Measurements from ENCODE around the gene IPO11. TPM values are rescaled to one million over a fixed set of nuclear protein-coding genes. Genes with fewer than 3 reads are reported as not detected.
"Not testable (repeated sequence)": the region's sequence is repeated elsewhere in the genome, so short reads cannot be mapped to it uniquely, and the experiment has no call there.

Gene IPO11
- total RNA-seq, 2 donors from 2014 or later = 17.5 to 39.8 TPM

DNA sequence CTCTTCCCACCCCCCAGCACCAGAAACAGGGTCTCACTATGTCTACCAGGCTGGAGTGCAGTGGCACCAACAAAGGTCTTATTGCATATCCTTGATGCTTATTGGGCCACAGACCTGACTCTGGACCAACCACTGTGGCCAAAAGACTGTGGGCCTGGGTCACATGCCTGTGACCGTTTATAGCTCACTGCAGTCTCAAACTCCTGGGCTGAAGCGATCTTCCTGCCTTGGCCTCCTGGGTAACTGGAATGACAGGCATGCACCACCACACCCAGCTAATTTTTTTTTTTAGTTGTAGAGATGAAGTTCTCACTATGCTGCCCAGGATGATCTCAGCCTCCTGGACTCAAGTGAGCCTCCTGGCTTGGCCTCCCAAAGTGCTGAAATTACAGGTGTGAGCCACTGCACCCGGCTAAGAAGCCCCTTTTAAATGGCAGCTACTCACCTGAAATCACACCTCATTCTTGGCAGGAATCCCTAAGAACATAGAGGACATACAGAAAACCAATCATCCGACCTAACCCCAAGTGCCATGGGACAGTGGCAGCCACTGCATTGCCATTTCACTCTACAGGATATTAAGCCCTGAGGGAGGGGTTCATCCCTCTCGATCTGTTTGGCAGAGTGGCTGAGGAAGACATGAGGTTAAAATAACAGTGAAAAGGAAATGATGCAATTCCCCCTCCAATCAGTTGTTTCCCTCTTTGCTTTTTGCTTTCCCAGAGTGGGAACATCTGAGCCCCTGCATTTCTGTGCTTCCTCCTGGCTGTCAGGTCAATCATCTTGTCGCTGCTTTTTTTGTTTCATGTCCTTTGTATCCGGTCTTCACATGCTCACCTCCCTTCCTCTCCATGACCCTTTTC lies 240.7 kb downstream of the IPO11 start:
- no peak for DNase-seq

DNA sequence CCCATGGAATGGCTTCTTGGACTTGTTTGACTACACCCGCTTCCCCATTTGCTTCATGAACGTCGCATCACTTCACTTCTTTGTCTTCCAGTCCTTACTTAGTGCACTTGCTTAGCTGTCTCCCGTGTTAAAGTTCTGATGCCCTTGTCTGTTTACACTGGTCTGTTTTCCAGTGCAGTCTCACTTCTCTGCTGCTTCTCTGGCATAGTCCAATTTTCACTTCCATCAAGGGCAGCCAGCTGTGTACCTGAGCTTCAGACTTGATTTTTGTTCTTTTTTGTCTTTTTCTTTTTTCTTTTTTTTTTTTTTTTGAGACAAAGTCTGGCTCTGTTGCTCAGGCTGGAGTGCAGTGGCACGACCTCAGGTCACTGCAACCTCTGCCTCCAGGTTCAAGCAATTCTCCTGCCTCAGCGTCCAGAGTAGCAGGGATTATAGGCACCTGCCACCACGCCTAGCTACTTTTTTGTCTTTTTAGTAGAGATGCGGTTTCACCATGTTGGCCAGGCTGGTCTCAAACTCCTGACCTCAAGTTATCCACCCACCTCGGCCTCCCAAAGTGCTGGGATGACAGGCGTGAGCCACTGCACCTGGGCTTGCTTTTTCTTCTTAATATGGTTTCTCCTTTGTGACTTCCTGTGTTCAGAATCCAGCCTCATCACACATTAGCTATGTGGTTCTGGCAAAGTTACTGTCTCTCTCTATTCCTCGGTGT lies 241.5 kb downstream of the IPO11 start:
- TF ChIP-seq, protein P1, sequence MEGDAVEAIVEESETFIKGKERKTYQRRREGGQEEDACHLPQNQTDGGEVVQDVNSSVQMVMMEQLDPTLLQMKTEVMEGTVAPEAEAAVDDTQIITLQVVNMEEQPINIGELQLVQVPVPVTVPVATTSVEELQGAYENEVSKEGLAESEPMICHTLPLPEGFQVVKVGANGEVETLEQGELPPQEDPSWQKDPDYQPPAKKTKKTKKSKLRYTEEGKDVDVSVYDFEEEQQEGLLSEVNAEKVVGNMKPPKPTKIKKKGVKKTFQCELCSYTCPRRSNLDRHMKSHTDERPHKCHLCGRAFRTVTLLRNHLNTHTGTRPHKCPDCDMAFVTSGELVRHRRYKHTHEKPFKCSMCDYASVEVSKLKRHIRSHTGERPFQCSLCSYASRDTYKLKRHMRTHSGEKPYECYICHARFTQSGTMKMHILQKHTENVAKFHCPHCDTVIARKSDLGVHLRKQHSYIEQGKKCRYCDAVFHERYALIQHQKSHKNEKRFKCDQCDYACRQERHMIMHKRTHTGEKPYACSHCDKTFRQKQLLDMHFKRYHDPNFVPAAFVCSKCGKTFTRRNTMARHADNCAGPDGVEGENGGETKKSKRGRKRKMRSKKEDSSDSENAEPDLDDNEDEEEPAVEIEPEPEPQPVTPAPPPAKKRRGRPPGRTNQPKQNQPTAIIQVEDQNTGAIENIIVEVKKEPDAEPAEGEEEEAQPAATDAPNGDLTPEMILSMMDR (IDR thresholded peaks at IDR 0.05) = no peak
- no peak overlapping the region for H3K4me3 ChIP-seq
- no peak overlapping the region for H3K9ac ChIP-seq (ENCODE audit: low read depth in 2 of 2, low read length in 2 of 2)
- no peak overlapping the region for H3K27ac ChIP-seq
- no peaks in the 10 kb centered on the region for H3K36me3 ChIP-seq
- no peaks in the 10 kb centered on the region for H3K4me1 ChIP-seq
- no peaks in the 10 kb centered on the region for H3K27me3 ChIP-seq
- DNase-seq = no peak
- H3K9me3 ChIP-seq = no peaks in the 10 kb centered on the region
- intact Hi-C loops (cut with DNase I) = no loop called here

More for the DNA sequence above, 240.7 kb downstream of the IPO11 start:
- Histone ChIP-seq H3K4me1 (no peaks in the 10 kb centered on the region), H3K27ac (no peak overlapping the region), H3K4me3 (no peak overlapping the region), H3K27me3 (no peaks in the 10 kb centered on the region), H3K36me3 (no peaks in the 10 kb centered on the region), H3K9me3 (no peaks in the 10 kb centered on the region), H3K9ac (ENCODE audit: low read depth in 2 of 2, low read length in 2 of 2) (no peak overlapping the region)
- intact Hi-C loops (cut with DNase I) = no loop called here
- TF ChIP-seq, protein P1 (IDR thresholded peaks at IDR 0.05) = no peak

DNA sequence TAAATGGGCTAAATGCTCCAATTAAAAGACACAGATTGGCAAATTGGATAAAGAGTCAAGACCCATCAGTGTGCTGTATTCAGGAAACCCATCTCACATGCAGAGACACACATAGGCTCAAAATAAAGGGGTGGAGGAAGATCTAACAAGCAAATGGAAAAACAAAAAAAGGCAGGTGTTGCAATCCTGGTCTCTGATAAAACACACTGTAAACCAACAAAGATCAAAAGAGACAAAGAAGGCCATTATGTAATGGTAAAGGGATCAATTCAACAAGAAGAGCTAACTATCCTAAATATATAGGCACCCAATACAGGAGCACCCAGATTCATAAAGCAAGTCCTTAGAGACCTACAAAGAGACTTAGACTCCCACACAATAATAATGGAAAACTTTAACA lies 245.2 kb downstream of the IPO11 start:
- H3K4me1 ChIP-seq; H3K36me3 ChIP-seq; intact Hi-C loops (cut with DNase I); DNase-seq; H3K27ac ChIP-seq; H3K4me3 ChIP-seq; H3K27me3 ChIP-seq; H3K9me3 ChIP-seq; H3K9ac ChIP-seq (ENCODE audit: low read depth in 2 of 2, low read length in 2 of 2): not testable (repeated sequence)

DNA sequence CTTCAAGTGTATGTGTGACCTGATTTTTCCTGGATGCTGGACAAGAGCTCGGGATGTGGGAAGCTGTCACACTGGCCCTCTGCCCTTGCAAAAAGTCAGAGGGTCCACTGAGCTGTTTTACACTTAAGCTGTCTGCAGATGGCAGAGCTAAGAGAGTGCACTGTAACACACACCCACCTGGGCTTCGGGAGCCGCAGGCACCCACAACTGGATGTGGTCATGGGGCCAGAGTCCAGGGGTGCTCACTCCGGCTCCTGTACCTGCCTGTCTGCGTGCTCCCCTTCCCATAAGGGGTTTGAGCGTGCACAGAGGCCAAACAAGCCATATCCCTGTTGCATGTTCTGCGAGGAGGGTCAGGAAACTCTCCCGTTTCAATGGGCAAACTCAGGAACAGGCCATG lies 248.6 kb downstream of the IPO11 start:
- DNase-seq = no peak
- no peaks in the 10 kb centered on the region for H3K4me1 ChIP-seq
- intact Hi-C loops (cut with DNase I) = no loop called here
- no peak overlapping the region for H3K9ac ChIP-seq (ENCODE audit: low read depth in 2 of 2, low read length in 2 of 2)
- TF ChIP-seq, protein P1 (IDR thresholded peaks at IDR 0.05) = no peak
- no peaks in the 10 kb centered on the region for H3K27me3 ChIP-seq
- H3K27ac ChIP-seq = no peak overlapping the region
- H3K9me3 ChIP-seq = no peaks in the 10 kb centered on the region
- H3K4me3 ChIP-seq = no peak overlapping the region
- H3K36me3 ChIP-seq = no peaks in the 10 kb centered on the region

DNA sequence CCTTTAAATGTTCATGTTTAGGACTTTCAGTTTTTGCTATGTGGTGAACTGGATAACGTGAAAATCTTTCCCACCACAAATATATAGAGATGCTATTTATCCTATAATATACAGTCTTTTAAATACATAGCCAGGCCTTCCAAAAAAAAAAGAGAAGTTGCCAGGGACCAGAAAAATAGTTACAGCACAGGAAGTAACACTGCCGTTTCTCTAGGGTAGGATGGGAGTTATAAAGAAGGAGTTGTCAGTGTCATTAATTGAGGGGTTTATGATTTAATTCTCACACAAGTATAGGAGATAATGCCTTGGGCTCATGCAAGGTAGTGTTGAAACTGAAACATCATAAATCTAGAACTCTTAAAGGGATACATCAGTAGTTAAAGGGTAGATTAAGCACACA lies 250.0 kb downstream of the IPO11 start:
- no peak for DNase-seq
- intact Hi-C loops (cut with DNase I) = no loop called here
- TF ChIP-seq, protein P1 (IDR thresholded peaks at IDR 0.05) = no peak
- H3K36me3 ChIP-seq = no peaks in the 10 kb centered on the region
- H3K9me3 ChIP-seq = no peaks in the 10 kb centered on the region
- no peak overlapping the region for H3K4me3 ChIP-seq
- H3K27me3 ChIP-seq = no peaks in the 10 kb centered on the region
- no peaks in the 10 kb centered on the region for H3K4me1 ChIP-seq
- no peak overlapping the region for H3K27ac ChIP-seq
- no peak overlapping the region for H3K9ac ChIP-seq (ENCODE audit: low read depth in 2 of 2, low read length in 2 of 2)

DNA sequence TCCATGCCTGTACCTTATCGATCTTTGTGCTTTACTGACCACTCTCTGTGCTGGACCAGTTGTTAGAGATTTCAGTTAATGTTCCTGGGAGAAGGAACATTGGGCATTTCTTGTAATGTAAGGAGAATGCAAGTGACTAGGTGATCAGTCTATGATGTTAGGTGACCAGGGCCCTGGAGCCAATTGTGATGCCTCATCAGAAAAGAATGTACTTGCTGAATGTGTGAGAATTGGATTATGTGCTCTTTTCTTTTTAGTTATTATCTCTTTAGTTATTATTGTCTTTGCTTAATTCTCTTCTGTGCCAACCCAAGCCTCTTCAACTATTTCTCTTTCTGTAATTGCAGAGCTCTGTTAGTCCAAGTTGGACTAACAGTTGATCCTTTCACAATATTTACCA lies 258.9 kb downstream of the IPO11 start:
- intact Hi-C loops (cut with DNase I) = no loop called here
- H3K4me1 ChIP-seq = no peaks in the 10 kb centered on the region
- no peaks in the 10 kb centered on the region for H3K9me3 ChIP-seq
- H3K4me3 ChIP-seq = no peak overlapping the region
- no peaks in the 10 kb centered on the region for H3K36me3 ChIP-seq
- no peak for DNase-seq
- no peak overlapping the region for H3K27ac ChIP-seq
- H3K9ac ChIP-seq (ENCODE audit: low read depth in 2 of 2, low read length in 2 of 2) = no peak overlapping the region
- no peaks in the 10 kb centered on the region for H3K27me3 ChIP-seq
- TF ChIP-seq, protein P1 (IDR thresholded peaks at IDR 0.05) = no peak

DNA sequence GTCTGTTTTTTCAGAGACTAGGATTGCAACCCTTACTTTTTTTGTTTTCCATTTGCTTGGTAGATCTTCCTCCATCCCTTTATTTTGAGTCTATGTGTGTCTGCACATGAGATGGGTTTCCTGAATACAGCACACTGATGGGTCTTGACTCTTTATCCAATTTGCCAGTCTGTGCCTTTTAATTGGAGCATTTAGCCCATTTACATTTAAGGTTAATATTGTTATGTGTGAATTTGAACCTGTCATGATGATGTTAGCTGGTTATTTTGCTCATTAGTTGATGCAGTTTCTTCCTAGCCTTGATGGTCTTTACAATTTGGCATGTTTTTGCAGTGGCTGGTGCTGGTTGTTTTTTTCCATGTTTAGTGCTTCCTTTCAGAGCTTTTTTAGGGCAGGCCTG lies 264.0 kb downstream of the IPO11 start:
- H3K9ac ChIP-seq (ENCODE audit: low read depth in 2 of 2, low read length in 2 of 2); H3K27ac ChIP-seq; intact Hi-C loops (cut with DNase I); H3K27me3 ChIP-seq; H3K4me1 ChIP-seq; DNase-seq; H3K36me3 ChIP-seq; H3K9me3 ChIP-seq; H3K4me3 ChIP-seq: not testable (repeated sequence)
